Fibroblast of skin of right quadriceps (primary cell): ENCODE data around the gene PDCD11.
"Not testable (repeated sequence)": the region's sequence is repeated elsewhere in the genome, so short reads cannot be mapped to it uniquely, and the experiment has no call there.

Source experiments
- DNase-seq: peaks from one replicate; pipeline ENCODE4 v3.0.0-alpha.2; 2013

Gene PDCD11

GRCh38 chr10:103396067-103396788 is at the start of gene PDCD11, which contains the start of gene ATP5MK:
Gene PDCD11, plus strand, starts transcription at chr10:103396626. Its CDS starts 1,801 bp downstream, at chr10:103398427.
Gene ATP5MK, minus strand, starts transcription at chr10:103396475. Its CDS starts 4,018 bp downstream, at chr10:103392457.
- DNase-seq = peak; percentile 97

GRCh38 chr10:103350175-103350516 is 46.3 kb upstream of the PDCD11 start:
- no peak for DNase-seq

GRCh38 chr10:103350517-103351260 is 45.7 kb upstream of the PDCD11 start, which contains the start of gene PCGF6:
Gene PCGF6, minus strand, starts transcription at chr10:103351140. Its CDS starts 74 bp downstream, at chr10:103351066.
- DNase-seq = peak; percentile 85

- DNase-seq = no peak
These were observed 43.1 kb upstream of the PDCD11 start for GRCh38 chr10:103353281-103353680.

- not testable (repeated sequence) for DNase-seq
These were observed 41.9 kb upstream of the PDCD11 start for GRCh38 chr10:103354567-103354966.

- no peak for DNase-seq
These were observed 40.4 kb upstream of the PDCD11 start for GRCh38 chr10:103355906-103356599.

- not testable (repeated sequence) for DNase-seq
These were observed 36.9 kb upstream of the PDCD11 start for GRCh38 chr10:103359493-103359892.

- DNase-seq = not testable (repeated sequence)
These were observed 35.6 kb upstream of the PDCD11 start for GRCh38 chr10:103360791-103361190.

- DNase-seq = no peak
These were observed 29.0 kb upstream of the PDCD11 start for GRCh38 chr10:103367379-103367781.

GRCh38 chr10:103367782-103368518 is 28.5 kb upstream of the PDCD11 start, which contains the start of gene TAF5:
Gene TAF5, plus strand, starts transcription at chr10:103367976. Its CDS starts 14 bp downstream, at chr10:103367990.
- peak; percentile 96 for DNase-seq

- DNase-seq = no peak
These were observed 22.9 kb upstream of the PDCD11 start for GRCh38 chr10:103373544-103373943.

- DNase-seq = no peak
These were observed 22.2 kb upstream of the PDCD11 start for GRCh38 chr10:103374263-103374662.

GRCh38 chr10:103382769-103383168 is 13.7 kb upstream of the PDCD11 start:
- no peak for DNase-seq

- DNase-seq = no peak
These were observed 2.2 kb upstream of the PDCD11 start for GRCh38 chr10:103394180-103394579.

- no peak for DNase-seq
These were observed 716 bp upstream of the PDCD11 start for GRCh38 chr10:103395754-103396066.

- no peak for DNase-seq
These were observed 312 bp downstream of the PDCD11 start for GRCh38 chr10:103396789-103397087.

- no peak for DNase-seq
These were observed 882 bp downstream of the PDCD11 start for GRCh38 chr10:103397191-103397825.

- DNase-seq = no peak
These were observed 17.1 kb downstream of the PDCD11 start for GRCh38 chr10:103413564-103413963.

- DNase-seq = no peak
These were observed 19.2 kb downstream of the PDCD11 start for GRCh38 chr10:103415581-103415980.

- DNase-seq = peak; percentile 51
These were observed 20.2 kb downstream of the PDCD11 start for GRCh38 chr10:103416436-103417147.

GRCh38 chr10:103417148-103417469 is 20.7 kb downstream of the PDCD11 start:
- not testable (repeated sequence) for DNase-seq

- DNase-seq = no peak
These were observed 21.2 kb downstream of the PDCD11 start for GRCh38 chr10:103417601-103418000.
